ENCODE data around the gene CTDSPL2. TPM values are rescaled to one million over a fixed set of nuclear protein-coding genes. Genes with fewer than 3 reads are reported as not detected.
"Not testable (repeated sequence)": the region's sequence is repeated elsewhere in the genome, so short reads cannot be mapped to it uniquely, and the experiment has no call there.

CTDSPL2 gene
- total and polyA plus RNA-seq, 2 donors from 2014 or later = 4.2 to 37.8 TPM

GRCh38 chr15:44441095-44441501 is 13.7 kb downstream of the CTDSPL2 start:
- peaks cover 0 to 3% (median 0%) of the 10 kb centered on the region in 3 donors for H3K4me1 ChIP-seq (ENCODE audit: control insufficient read depth in 2 of 3, insufficient read depth in 2 of 3, low read depth in 1 of 3, low read length in 3 of 3)
- FAIRE-seq (no peak), DNase-seq (no peak)
- H3K27ac ChIP-seq (ENCODE audit: low read depth in 2 of 2, low read length in 2 of 2) = no peak overlapping the region
- H3K36me3 ChIP-seq (ENCODE audit: control insufficient read depth in 2 of 3, insufficient read depth in 3 of 3, low read length in 3 of 3) = no peaks in the 10 kb centered on the region
- intact Hi-C loops (cut with DNase I) = no loop called here
- no peak overlapping the region for H3K4me3 ChIP-seq (ENCODE audit: low read length in 3 of 3)
- H3K27me3 ChIP-seq (ENCODE audit: control insufficient read depth, insufficient read depth, low read length) = no peaks in the 10 kb centered on the region
- H3K9me3 ChIP-seq (ENCODE audit: control insufficient read depth in 2 of 3, insufficient read depth in 1 of 3, low read length in 3 of 3) = no peaks in the 10 kb centered on the region
- H3K9ac ChIP-seq (ENCODE audit: low read length in 3 of 3) = no peak overlapping the region
- no peak for TF ChIP-seq CTCF (IDR thresholded peaks at IDR 0.05; ENCODE audit: borderline replicate concordance, extremely low read depth, insufficient read depth)

DNA sequence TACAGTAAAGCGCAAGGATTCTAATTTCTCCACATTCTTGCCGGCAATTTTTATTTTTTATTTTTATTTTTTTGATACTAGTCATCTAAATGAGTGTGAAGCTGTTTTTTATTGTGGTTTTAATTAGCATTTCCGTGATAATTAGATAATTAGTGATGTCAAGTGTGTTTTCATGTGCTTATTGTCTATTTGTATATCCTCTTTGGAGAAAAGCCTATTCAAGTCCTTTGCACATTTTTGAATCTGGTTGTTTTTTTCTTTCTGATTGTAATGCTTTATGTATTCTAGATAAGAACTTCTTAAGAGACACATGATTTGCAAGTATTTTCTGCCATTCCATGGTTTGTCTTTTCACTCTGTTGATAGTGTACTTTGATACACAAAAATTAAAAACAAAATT is 16.1 kb downstream of the CTDSPL2 start:
- DNase-seq (no peak), FAIRE-seq (no peak)
- intact Hi-C loops (cut with DNase I) = no loop called here
- H3K27me3 ChIP-seq (ENCODE audit: control insufficient read depth, insufficient read depth, low read length) = no peaks in the 10 kb centered on the region
- no peaks in the 10 kb centered on the region for H3K36me3 ChIP-seq (ENCODE audit: control insufficient read depth in 2 of 3, insufficient read depth in 3 of 3, low read length in 3 of 3)
- no peak overlapping the region for H3K27ac ChIP-seq (ENCODE audit: low read depth in 2 of 2, low read length in 2 of 2)
- TF ChIP-seq CTCF (IDR thresholded peaks at IDR 0.05; ENCODE audit: borderline replicate concordance, extremely low read depth, insufficient read depth) = no peak
- H3K9me3 ChIP-seq (ENCODE audit: control insufficient read depth in 2 of 3, insufficient read depth in 1 of 3, low read length in 3 of 3) = no peaks in the 10 kb centered on the region
- no peak overlapping the region for H3K4me3 ChIP-seq (ENCODE audit: low read length in 3 of 3)
- no peak overlapping the region for H3K9ac ChIP-seq (ENCODE audit: low read length in 3 of 3)
- no peaks in the 10 kb centered on the region for H3K4me1 ChIP-seq (ENCODE audit: control insufficient read depth in 2 of 3, insufficient read depth in 2 of 3, low read depth in 1 of 3, low read length in 3 of 3)

GRCh38 chr15:44447772-44448376 is 20.4 kb downstream of the CTDSPL2 start:
- H3K36me3 ChIP-seq (ENCODE audit: control insufficient read depth in 2 of 3, insufficient read depth in 3 of 3, low read length in 3 of 3) = no peaks in the 10 kb centered on the region
- no peak overlapping the region for H3K9ac ChIP-seq (ENCODE audit: low read length in 3 of 3)
- no peak overlapping the region for H3K27ac ChIP-seq (ENCODE audit: low read depth in 2 of 2, low read length in 2 of 2)
- DNase-seq (peak in 1 of 5 donors; percentile 43), FAIRE-seq (no peak)
- H3K4me3 ChIP-seq (ENCODE audit: low read length in 3 of 3) = no peak overlapping the region
- H3K4me1 ChIP-seq (ENCODE audit: control insufficient read depth in 2 of 3, insufficient read depth in 2 of 3, low read depth in 1 of 3, low read length in 3 of 3) = no peaks in the 10 kb centered on the region
- H3K9me3 ChIP-seq (ENCODE audit: control insufficient read depth in 2 of 3, insufficient read depth in 1 of 3, low read length in 3 of 3) = no peaks in the 10 kb centered on the region
- intact Hi-C loops (cut with DNase I) = no loop called here
- H3K27me3 ChIP-seq (ENCODE audit: control insufficient read depth, insufficient read depth, low read length) = no peaks in the 10 kb centered on the region
- TF ChIP-seq CTCF (IDR thresholded peaks at IDR 0.05; ENCODE audit: borderline replicate concordance, extremely low read depth, insufficient read depth) = no peak

GRCh38 chr15:44450172-44450571 is 22.7 kb downstream of the CTDSPL2 start:
- no peak overlapping the region for H3K4me3 ChIP-seq (ENCODE audit: low read length in 3 of 3)
- intact Hi-C loops (cut with DNase I) = no loop called here
- H3K9me3 ChIP-seq (ENCODE audit: control insufficient read depth in 2 of 3, insufficient read depth in 1 of 3, low read length in 3 of 3) = no peaks in the 10 kb centered on the region
- H3K9ac ChIP-seq (ENCODE audit: low read length in 3 of 3) = no peak overlapping the region
- H3K4me1 ChIP-seq (ENCODE audit: control insufficient read depth in 2 of 3, insufficient read depth in 2 of 3, low read depth in 1 of 3, low read length in 3 of 3) = no peaks in the 10 kb centered on the region
- FAIRE-seq (peak; percentile 27), DNase-seq (no peak)
- TF ChIP-seq CTCF (IDR thresholded peaks at IDR 0.05; ENCODE audit: borderline replicate concordance, extremely low read depth, insufficient read depth) = no peak
- H3K27me3 ChIP-seq (ENCODE audit: control insufficient read depth, insufficient read depth, low read length) = no peaks in the 10 kb centered on the region
- no peak overlapping the region for H3K27ac ChIP-seq (ENCODE audit: low read depth in 2 of 2, low read length in 2 of 2)
- H3K36me3 ChIP-seq (ENCODE audit: control insufficient read depth in 2 of 3, insufficient read depth in 3 of 3, low read length in 3 of 3) = no peaks in the 10 kb centered on the region

DNA sequence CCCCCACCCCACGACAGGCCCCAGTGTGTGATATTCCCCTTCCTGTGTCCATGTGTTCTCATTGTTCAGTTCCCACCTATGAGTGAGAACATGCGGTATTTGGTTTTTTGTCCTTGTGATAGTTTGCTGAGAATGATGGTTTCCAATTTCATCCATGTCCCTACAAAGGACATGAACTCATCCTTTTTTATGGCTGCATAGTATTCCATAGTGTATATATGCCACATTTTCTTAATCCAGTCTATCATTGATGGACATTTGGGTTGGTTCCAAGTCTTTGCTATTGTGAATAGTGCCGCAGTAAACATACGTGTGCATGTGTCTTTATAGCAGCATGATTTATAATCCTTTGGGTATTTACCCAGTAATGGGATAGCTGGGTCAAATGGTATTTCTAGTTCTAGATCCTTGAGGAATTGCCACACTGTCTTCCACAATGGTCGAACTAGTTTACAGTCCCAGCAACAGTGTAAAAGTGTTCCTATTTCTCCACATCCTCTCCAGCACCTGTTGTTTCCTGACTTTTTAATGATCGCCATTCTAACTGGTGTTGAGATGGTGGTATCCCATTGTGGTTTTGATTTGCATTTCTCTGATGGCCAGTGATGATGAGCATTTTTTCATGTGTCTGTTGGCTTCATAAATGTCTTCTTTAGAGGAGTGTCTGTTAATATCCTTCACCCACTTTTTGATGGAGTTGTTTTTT is 26.3 kb downstream of the CTDSPL2 start:
- DNase-seq; H3K9ac ChIP-seq (ENCODE audit: low read length in 3 of 3); H3K27ac ChIP-seq (ENCODE audit: low read depth in 2 of 2, low read length in 2 of 2); H3K4me1 ChIP-seq (ENCODE audit: control insufficient read depth in 2 of 3, insufficient read depth in 2 of 3, low read depth in 1 of 3, low read length in 3 of 3); H3K36me3 ChIP-seq (ENCODE audit: control insufficient read depth in 2 of 3, insufficient read depth in 3 of 3, low read length in 3 of 3); H3K4me3 ChIP-seq (ENCODE audit: low read length in 3 of 3); FAIRE-seq; H3K9me3 ChIP-seq (ENCODE audit: control insufficient read depth in 2 of 3, insufficient read depth in 1 of 3, low read length in 3 of 3); intact Hi-C loops (cut with DNase I); H3K27me3 ChIP-seq (ENCODE audit: control insufficient read depth, insufficient read depth, low read length): not testable (repeated sequence)

All from kidney (tissue), 14 donors.